ENCODE data around the gene MGAT3. TPM values are rescaled to one million over a fixed set of nuclear protein-coding genes. Genes with fewer than 3 reads are reported as not detected.

Gene MGAT3
- total RNA-seq, 1 experiment from 2014 or later: 5.0 TPM

GRCh38 chr22:39524753-39525657 is 68.2 kb downstream of the MGAT3 start:
- Histone ChIP-seq H3K27me3 (ENCODE audit: insufficient read depth, low read length) (no peaks in the 10 kb centered on the region), H2BK12ac (ENCODE audit: insufficient read length, low read depth, low read length) (no peak overlapping the region), H3K23me2 (ENCODE audit: insufficient read length, low read depth, low read length, poor library complexity, severe bottlenecking) (peaks cover 6% of the 10 kb centered on the region), H4K91ac (ENCODE audit: insufficient read length, low read depth, low read length) (no peak overlapping the region), H2AK5ac (ENCODE audit: insufficient read length, low read length) (no peak overlapping the region), H4K8ac (replicated peaks; ENCODE audit: insufficient read length, low read depth, low read length) (no peak overlapping the region), H2BK5ac (ENCODE audit: insufficient read length, low read length) (no peak overlapping the region), H3K18ac (ENCODE audit: insufficient read length, low read depth, low read length) (no peak overlapping the region), H3K4me1 (ENCODE audit: insufficient read depth, low read length) (no peaks in the 10 kb centered on the region; the same call in 1 of the 2 replicates), H3T11ph (ENCODE audit: low read length) (no peak overlapping the region), H3K79me2 (ENCODE audit: insufficient read depth, low read length) (peaks cover 8% of the 10 kb centered on the region; the same call in 1 of the 2 replicates), H3K9me3 (ENCODE audit: control insufficient read depth, low read depth, low read length) (no peaks in the 10 kb centered on the region), H3K9ac (ENCODE audit: extremely low read depth, insufficient read length, low read length) (no peak overlapping the region), H3K79me1 (ENCODE audit: insufficient read depth, low read depth, low read length, poor library complexity, severe bottlenecking) (no peaks in the 10 kb centered on the region), H3K27ac (ENCODE audit: insufficient read length, low read depth, low read length) (no peak overlapping the region), H3K14ac (ENCODE audit: insufficient read depth, low read length) (no peak overlapping the region), H4K20me1 (ENCODE audit: control insufficient read depth, insufficient read depth, insufficient read length) (peaks cover 9% of the 10 kb centered on the region), H3K56ac (ENCODE audit: insufficient read length, low read depth, low read length) (no peak overlapping the region), H2BK120ac (ENCODE audit: low read depth, low read length, poor library complexity, severe bottlenecking) (no peak overlapping the region), H3K4me2 (ENCODE audit: insufficient read depth, insufficient read length, low read length) (no peak overlapping the region), H2AFZ (ENCODE audit: low read length) (no peak overlapping the region), H4K5ac (ENCODE audit: insufficient read length, low read depth, low read length) (no peak overlapping the region), H2BK20ac (ENCODE audit: low read depth, low read length, poor library complexity, severe bottlenecking) (no peak overlapping the region), H3K23ac (ENCODE audit: insufficient read length, low read depth, low read length) (no peak overlapping the region), H2BK15ac (ENCODE audit: low read depth, low read length) (no peak overlapping the region), H3K4ac (ENCODE audit: low read depth, low read length) (no peak overlapping the region)
- Mint-ChIP-seq H3K4me3 (peak overlapping the region in 1 of 2 experiments; percentile 41; a peak in 2 of 5 replicates), H3K9me3 (peaks cover 0 to 2% of the 10 kb centered on the region in 2 experiments; a peak in 3 of 5 replicates), H3K4me1 (peaks cover 32 to 41% of the 10 kb centered on the region in 2 experiments), H3K36me3 (ENCODE audit: insufficient read depth in 1 of 3, low read depth in 3 of 3) (peaks cover 31 to 72% (median 61%) of the 10 kb centered on the region in 3 experiments), H3K27me3 (ENCODE audit: low read depth) (peaks cover 2% of the 10 kb centered on the region), H3K27ac (peak overlapping the region in 1 of 3 experiments; percentile 55; a peak in 4 of 7 replicates)
- DNase-seq: no peak
- no peak for TF ChIP-seq CTCF (conservative IDR thresholded peaks at IDR 0.05)
- WGBS (ENCODE audit: extremely low coverage, insufficient read length, low lambda C conversion rate): no CpG with 5 or more reads among the region's 10 CpGs

Measured in H9 (cell line).